Panc1 (cell line): ENCODE measurements around the gene GOLGA3. TPM values are rescaled to one million over a fixed set of nuclear protein-coding genes. Genes with fewer than 3 reads are reported as not detected.

Experiments
- ATAC-seq: fragments of 200-7000 bp; cut with Tn5 transposase; 2 replicates; pipeline ENCODE4 v1.9.1; 2020; ENCODE audit warnings: mild to moderate bottlenecking, moderate library complexity
- BruUV-seq: library from RNA; stranded (reverse); fragments of 400-500 nt; replicated peaks from 2 replicates; lab custom pipeline; 2021; lab: Mats Ljungman, UMichigan
- CTCF ChIA-PET: fragments of 300-600 bp; sonication (Branson Sonifier 250); formaldehyde crosslinking; loops from one replicate; lab custom pipeline; 2022; ENCODE audit warnings: antibody characterized with exemption; lab: Charles Lee
- POLR2A ChIA-PET: fragments of 300-600 bp; sonication (Branson Sonifier 250); formaldehyde crosslinking; loops from one replicate; lab custom pipeline; 2022; ENCODE audit warnings: antibody characterized with exemption; lab: Charles Lee
- DNase-seq: peaks from one replicate; pipeline ENCODE4 v3.0.0-alpha.2; 2010; ENCODE audit warnings: low read depth, low spot score
- H3K27ac ChIP-seq: 2 replicates; pipeline ENCODE4 v1.5.1; 2011; ENCODE audit warnings: mild to moderate bottlenecking, low read length, inconsistent platforms
- H3K27me3 ChIP-seq: fragments of 200-500 bp; sonication (Bioruptor generic); 2 replicates; pipeline ENCODE4 v1.6.0; 2014; ENCODE audit warnings: low read length, inconsistent platforms; ENCODE audit not compliant: control insufficient read depth, insufficient read depth
- H3K36me3 ChIP-seq: fragments of 200-500 bp; sonication (Bioruptor generic); 2 replicates; pipeline ENCODE4 v1.5.1; 2014; ENCODE audit warnings: inconsistent platforms, mild to moderate bottlenecking, low read length, moderate library complexity; ENCODE audit not compliant: control insufficient read depth, insufficient read depth
- H3K4me1 ChIP-seq: 2 replicates; pipeline ENCODE4 v1.5.1; 2011; ENCODE audit warnings: inconsistent platforms, mild to moderate bottlenecking, low read length, moderate library complexity; ENCODE audit not compliant: control insufficient read depth, insufficient read depth
- H3K4me3 ChIP-seq, 2 experiments: 2 replicates each; pipeline ENCODE4 v1.5.1; 2011 to 2012; ENCODE audit warnings: low read depth in 2 of 2, low read length in 2 of 2, mild to moderate bottlenecking in 2 of 2, inconsistent platforms in 1 of 2, moderate library complexity in 1 of 2
- H3K9me3 ChIP-seq: fragments of 200-500 bp; sonication (Bioruptor generic); 2 replicates; pipeline ENCODE4 v1.5.1; 2014; ENCODE audit warnings: low read depth, mild to moderate bottlenecking, inconsistent platforms, low read length, moderate library complexity; ENCODE audit not compliant: control insufficient read depth, insufficient read depth
- POLR2AphosphoS5 ChIP-seq: IDR thresholded peaks from 2 replicates; pipeline ENCODE4 v1.6.1; 2012; ENCODE audit warnings: mild to moderate bottlenecking, low read depth, low read length, moderate library complexity
- REST ChIP-seq, 2 experiments: IDR thresholded peaks; 2 replicates each; pipeline ENCODE4 v1.6.1; 2011 to 2012; ENCODE audit warnings: low read depth in 2 of 2, control low read depth in 1 of 2, low read length in 1 of 2, mild to moderate bottlenecking in 1 of 2, moderate library complexity in 1 of 2; ENCODE audit not compliant: insufficient read depth in 1 of 2
- SIN3A ChIP-seq: IDR thresholded peaks from 2 replicates; pipeline ENCODE4 v1.6.1; 2012; ENCODE audit warnings: low read depth, mild to moderate bottlenecking, low read length, moderate library complexity, borderline replicate concordance; ENCODE audit not compliant: insufficient read depth
- TCF7L2 ChIP-seq: IDR thresholded peaks from 2 replicates; pipeline ENCODE4 v1.6.1; 2011; ENCODE audit warnings: mild to moderate bottlenecking, low read depth, low read length, inconsistent platforms
- in situ Hi-C: cut with HindIII; loops from 2 replicates; pipeline ENCODE4 v1.10.0; 2016; ENCODE audit warnings: low sequenced_read_pairs, low pct_unique_long_range_greater_than_20kb
- intact Hi-C: fragments of 100-400 bp; cut with micrococcal nuclease; formaldehyde crosslinking; loops from one replicate; pipeline ENCODE4 v1.10.0; 2022; ENCODE audit not compliant: unreplicated experiment
- total RNA-seq: library from RNA; stranded (reverse); gene quantifications from one replicate; pipeline ENCODE4 v1.2.1, GENCODE V29; 2021; ENCODE audit not compliant: unreplicated experiment
- TF ChIP-seq, protein P1 (sequence below): fragments of 450-650 bp; IDR thresholded peaks from 2 replicates; pipeline ENCODE4 v1.5.1; 2017; ENCODE audit warnings: mild to moderate bottlenecking

Gene GOLGA3
- total RNA-seq, 1 experiment from 2014 or later = 61.1 TPM

GRCh38 chr12:132730353-132730752 lies 98.3 kb downstream of the GOLGA3 start:
- H3K36me3 ChIP-seq = peaks cover 29% of the 10 kb centered on the region
- peak overlapping the region; percentile 79; the same call in 1 of the 2 replicates for H3K27ac ChIP-seq
- ATAC-seq = peak; percentile 35
- peaks cover 5% of the 10 kb centered on the region for H3K4me1 ChIP-seq
- H3K4me3 ChIP-seq = no peak overlapping the region
- H3K27me3 ChIP-seq = no peaks in the 10 kb centered on the region
- in situ Hi-C loops = no loop called here
- DNase-seq = no peak
- no peaks in the 10 kb centered on the region for H3K9me3 ChIP-seq
- ChIA-PET CTCF (no interaction called here), POLR2A (no interaction called here)
- TF ChIP-seq TCF7L2 = no peak
- no peak for TF ChIP-seq POLR2AphosphoS5
- TF ChIP-seq, protein P1, sequence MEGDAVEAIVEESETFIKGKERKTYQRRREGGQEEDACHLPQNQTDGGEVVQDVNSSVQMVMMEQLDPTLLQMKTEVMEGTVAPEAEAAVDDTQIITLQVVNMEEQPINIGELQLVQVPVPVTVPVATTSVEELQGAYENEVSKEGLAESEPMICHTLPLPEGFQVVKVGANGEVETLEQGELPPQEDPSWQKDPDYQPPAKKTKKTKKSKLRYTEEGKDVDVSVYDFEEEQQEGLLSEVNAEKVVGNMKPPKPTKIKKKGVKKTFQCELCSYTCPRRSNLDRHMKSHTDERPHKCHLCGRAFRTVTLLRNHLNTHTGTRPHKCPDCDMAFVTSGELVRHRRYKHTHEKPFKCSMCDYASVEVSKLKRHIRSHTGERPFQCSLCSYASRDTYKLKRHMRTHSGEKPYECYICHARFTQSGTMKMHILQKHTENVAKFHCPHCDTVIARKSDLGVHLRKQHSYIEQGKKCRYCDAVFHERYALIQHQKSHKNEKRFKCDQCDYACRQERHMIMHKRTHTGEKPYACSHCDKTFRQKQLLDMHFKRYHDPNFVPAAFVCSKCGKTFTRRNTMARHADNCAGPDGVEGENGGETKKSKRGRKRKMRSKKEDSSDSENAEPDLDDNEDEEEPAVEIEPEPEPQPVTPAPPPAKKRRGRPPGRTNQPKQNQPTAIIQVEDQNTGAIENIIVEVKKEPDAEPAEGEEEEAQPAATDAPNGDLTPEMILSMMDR = no peak
- no peak for TF ChIP-seq REST (IDR thresholded peaks at IDR 0.05; ENCODE audit: insufficient read depth in 1 of 2, low read depth in 2 of 2, low read length in 1 of 2)
- TF ChIP-seq SIN3A = no peak
- intact Hi-C loops = no loop called here
- no TSS peak for BruUV-seq

GRCh38 chr12:132729541-132730320 lies 98.9 kb downstream of the GOLGA3 start:
- Histone ChIP-seq H3K9me3 (no peaks in the 10 kb centered on the region), H3K36me3 (peaks cover 28% of the 10 kb centered on the region), H3K27me3 (no peaks in the 10 kb centered on the region), H3K4me3 (no peak overlapping the region), H3K4me1 (peaks cover 5% of the 10 kb centered on the region), H3K27ac (peak overlapping the region; percentile 79)
- DNase-seq = no peak
- BruUV-seq = no TSS peak
- intact Hi-C loops = no loop called here
- ATAC-seq = peak; percentile 69
- ChIA-PET POLR2A (no interaction called here), CTCF (no interaction called here)
- in situ Hi-C loops = no loop called here
- TF ChIP-seq SIN3A = no peak
- peak; percentile 19; the same call in 1 of the 2 replicates for TF ChIP-seq POLR2AphosphoS5

DNA sequence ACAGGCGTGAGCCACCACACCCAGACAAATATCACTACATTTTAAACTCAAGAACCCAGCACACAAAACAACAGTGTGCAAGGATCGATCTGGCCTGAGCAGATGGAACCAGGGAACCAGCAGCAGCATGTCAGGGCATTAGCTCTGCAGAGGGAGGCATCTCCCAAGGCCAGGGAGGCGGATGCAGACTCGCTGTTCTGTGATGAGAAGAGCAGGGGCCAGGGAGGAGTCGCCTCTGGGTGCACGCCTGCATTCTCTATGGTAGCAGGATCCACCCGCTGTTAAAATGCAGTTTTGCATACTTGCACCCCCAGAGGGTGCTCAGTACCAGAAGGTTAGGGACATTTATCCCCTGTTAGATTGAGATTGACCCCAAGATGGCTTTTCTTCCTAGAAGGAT lies 100.2 kb downstream of the GOLGA3 start:
- CTCF ChIA-PET = no interaction called here
- BruUV-seq = no TSS peak
- H3K4me3 ChIP-seq = no peak overlapping the region
- H3K27me3 ChIP-seq = no peaks in the 10 kb centered on the region
- TF ChIP-seq SIN3A = no peak
- no peak for TF ChIP-seq REST (IDR thresholded peaks at IDR 0.05; ENCODE audit: insufficient read depth in 1 of 2, low read depth in 2 of 2, low read length in 1 of 2)
- TF ChIP-seq POLR2AphosphoS5 = no peak
- TF ChIP-seq, protein P1 = no peak
- no peak for TF ChIP-seq TCF7L2
- peaks cover 10% of the 10 kb centered on the region for H3K4me1 ChIP-seq
- intact Hi-C loops (no loop called here), in situ Hi-C loops (no loop called here)
- DNase-seq = no peak
- H3K27ac ChIP-seq = no peak overlapping the region
- H3K36me3 ChIP-seq = peaks cover 25% of the 10 kb centered on the region
- POLR2A ChIA-PET = no interaction called here
- ATAC-seq = no peak
- no peaks in the 10 kb centered on the region for H3K9me3 ChIP-seq
